GM18507 (cell line): ENCODE results near the gene HPD.

Source experiments
- DNase-seq: peaks from one replicate; pipeline ENCODE4 v3.0.0; 2011; ENCODE audit warnings: low read depth; ENCODE audit not compliant: insufficient read length; ENCODE audit errors: extremely low spot score
- FAIRE-seq: peaks from 2 replicates; lab custom pipeline; 2011; peaks lifted over from hg19 to GRCh38; lab: Jason Lieb, UNC

HPD gene

DNA sequence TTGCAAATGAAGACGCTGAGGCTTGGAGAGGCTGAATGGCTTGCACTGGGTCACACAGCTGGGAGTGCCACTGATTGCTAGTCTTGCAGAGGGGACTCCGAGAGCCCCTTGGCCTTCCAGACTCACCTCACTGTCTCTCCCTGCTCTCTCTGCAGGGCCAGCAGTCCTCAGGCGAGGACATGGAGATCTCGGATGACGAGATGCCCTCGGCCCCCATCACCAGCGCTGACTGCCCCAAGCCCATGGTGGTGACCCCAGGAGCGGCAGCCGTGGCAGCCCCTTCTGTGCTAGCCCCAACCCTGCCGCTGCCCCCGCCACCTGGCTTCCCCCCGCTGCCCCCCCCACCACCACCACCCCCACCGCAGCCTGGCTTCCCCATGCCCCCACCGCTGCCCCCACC lies 44.7 kb downstream of the HPD start:
- DNase-seq (no peak), FAIRE-seq (no peak)

DNA sequence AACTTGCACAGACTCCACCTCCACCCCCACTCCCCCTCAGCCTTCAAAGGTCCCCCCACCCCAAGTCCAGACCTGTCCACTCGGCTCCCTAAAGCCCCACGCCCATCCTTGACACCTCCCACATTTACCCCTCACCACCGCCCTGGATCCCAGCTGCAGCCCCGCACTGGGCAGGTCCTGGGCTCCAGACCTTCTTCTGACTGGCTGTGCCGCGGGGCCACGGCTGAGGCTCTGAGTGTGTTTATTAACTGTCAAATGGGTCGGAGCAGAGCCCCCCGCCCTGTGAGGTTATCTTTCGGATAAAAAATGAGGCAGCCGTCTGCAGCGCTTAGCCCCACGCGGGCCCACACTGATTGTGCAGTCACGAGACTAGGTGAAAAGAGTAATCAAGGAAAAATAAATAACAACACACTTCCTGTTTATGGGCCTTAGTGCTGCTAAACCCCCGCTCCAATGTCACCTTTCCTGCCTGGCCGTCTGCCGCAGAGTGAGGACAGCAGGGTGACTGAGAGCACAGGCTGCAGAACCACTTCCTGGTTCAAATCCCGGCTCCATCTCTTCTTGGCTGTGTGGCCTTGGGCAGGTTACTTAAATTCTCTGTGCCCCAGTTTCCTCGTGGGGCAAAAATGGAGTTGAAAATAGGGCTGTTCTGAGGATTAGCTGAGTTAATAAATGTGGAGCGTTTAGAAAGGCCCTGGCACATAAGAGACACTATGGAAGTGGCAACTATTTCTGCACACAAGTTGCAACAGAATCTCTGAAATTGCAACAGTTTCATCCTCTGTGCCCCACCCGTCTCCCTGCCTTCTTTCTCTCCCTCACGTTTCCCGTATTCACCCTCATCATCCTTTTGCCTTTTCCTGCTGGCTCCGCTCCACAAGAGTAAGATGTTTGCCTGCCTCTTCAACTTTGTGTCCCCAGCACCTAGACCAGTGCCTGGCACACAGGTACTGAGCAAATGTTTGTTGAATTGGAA lies 45.5 kb downstream of the HPD start:
- no peak for FAIRE-seq
- no peak for DNase-seq

DNA sequence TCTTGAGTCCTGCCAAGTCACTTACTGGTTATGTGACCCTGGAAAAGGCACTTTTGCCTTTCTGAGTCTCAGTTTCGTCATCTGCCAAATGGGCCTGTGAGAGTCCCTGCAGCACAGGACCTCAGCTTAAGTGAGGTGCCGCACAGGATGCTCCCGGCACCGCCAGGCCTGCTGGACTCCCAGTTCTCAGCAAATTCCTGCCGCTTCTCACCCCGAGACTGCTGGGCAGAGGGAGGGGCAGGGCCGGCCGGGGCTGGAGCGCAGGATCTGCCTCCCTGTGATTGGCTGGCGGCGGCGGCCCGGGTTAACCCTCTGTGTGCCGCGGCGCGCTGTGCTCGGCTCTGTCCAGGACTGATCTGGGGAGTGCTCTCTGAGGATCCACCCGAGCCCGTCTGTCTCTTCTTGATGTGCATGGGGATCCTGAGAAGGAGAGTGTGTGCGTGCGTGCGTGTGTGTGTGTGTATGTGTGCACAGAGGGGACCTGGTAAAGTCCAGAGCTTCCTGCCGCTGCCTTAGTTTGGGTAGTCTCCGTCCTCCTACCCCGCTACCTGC lies 46.3 kb downstream of the HPD start:
- FAIRE-seq = no peak
- no peak for DNase-seq

DNA sequence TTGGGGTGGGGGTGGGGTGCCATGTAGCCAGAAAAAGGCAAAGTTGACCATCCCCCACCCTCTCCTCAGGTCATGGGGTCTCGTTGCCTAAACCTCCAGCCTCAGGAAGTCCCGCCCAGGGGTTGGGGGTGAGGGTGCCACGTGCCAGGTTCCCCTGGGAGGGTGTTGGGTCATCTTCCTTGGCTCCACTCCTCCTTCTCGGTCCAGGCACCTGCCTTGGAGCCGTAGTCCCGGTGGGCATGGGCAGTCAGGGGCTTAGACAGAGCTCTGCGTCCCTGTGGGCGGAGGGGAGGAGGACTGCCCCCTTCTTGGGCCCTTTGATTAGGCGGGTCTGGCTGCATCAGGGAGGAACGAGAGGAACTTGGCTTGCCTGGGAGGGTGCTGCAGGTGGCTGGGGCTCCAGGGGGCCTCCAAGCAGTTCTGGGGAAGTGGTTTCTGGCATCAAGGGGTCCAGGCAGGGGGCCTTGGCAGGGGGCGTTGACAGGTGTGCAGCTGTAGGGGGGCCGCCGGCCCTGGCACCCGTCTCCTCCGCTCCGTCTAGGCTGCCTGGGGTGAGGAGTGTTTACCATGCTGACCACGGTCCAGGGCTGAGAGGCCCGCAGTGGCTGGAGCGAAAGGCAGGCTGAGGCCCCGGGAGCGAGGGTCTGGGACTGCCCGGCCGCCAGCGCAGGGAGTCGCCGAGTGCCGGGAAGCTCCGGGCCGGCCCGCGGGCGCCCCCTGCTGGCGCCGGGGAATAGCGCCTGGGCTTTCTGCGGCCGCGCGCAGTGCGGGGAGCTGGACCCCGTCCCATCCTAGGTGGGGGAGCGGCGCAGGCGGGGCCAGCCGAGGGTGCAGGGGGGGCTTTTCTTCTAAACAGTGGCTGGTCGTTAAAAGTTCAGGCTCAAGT lies 47.0 kb downstream of the HPD start:
- FAIRE-seq = peak; percentile 53
- DNase-seq = peak; percentile 85

DNA sequence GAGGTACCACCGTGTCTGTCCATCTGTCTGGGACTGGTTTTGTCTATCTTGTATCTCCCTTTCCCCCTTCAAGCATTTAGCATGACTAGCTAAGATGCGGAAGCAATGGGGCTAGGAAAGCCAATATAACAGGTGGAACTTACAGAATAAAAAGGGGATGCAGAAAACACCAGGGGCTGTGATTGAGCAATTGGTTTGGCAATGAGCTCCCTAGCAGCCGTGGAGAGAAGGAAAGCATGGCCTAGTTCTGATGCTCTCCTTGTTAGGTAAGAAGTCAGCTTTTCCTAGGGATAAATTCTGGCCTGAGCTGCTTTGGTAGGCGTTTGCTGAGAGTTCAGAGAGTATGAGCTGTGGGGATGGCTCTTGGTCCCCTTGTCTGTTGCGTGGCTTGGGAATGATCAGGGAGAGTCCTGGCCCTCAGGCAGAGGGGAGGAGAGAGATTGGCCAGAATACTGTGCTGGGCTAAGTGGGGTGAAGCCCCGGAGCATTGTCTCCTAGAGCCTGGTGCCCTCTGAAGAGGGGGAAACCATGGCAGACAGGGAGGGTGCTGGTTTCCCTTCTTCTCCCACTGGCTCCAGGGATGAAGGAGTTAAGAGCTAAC lies 47.7 kb downstream of the HPD start:
- FAIRE-seq = no peak
- no peak for DNase-seq

DNA sequence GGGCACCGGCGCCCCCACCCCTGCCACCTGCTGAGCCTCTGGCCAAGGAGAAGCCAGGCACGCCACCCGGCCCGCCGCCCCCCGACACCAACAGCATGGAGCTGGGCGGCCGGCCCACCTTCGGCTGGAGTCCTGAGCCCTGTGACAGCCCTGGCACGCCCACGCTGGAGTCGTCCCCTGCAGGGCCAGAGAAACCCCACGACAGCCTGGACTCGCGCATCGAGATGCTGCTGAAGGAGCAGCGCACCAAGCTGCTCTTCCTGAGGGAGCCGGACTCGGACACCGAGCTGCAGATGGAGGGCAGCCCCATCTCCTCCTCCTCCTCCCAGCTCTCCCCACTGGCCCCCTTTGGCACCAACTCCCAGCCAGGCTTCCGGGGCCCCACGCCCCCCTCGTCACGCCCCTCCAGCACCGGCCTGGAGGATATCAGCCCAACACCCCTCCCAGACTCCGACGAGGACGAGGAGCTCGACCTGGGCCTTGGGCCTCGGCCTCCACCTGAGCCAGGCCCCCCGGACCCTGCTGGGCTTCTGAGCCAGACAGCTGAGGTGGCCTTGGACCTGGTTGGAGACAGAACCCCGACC lies 48.3 kb downstream of the HPD start:
- DNase-seq (no peak), FAIRE-seq (no peak)

DNA sequence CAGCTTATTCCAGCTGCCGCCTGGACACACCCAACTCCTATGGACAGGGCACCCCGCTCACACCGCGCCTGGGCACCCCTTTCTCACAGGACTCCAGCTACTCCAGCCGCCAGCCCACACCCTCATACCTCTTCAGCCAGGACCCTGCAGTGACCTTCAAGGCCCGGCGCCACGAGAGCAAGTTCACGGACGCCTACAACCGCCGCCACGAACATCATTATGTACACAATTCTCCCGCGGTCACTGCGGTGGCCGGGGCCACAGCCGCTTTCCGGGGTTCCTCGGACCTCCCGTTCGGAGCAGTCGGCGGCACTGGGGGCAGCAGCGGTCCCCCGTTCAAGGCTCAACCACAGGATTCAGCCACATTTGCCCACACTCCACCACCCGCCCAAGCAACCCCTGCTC lies 48.9 kb downstream of the HPD start:
- FAIRE-seq (no peak), DNase-seq (no peak)

DNA sequence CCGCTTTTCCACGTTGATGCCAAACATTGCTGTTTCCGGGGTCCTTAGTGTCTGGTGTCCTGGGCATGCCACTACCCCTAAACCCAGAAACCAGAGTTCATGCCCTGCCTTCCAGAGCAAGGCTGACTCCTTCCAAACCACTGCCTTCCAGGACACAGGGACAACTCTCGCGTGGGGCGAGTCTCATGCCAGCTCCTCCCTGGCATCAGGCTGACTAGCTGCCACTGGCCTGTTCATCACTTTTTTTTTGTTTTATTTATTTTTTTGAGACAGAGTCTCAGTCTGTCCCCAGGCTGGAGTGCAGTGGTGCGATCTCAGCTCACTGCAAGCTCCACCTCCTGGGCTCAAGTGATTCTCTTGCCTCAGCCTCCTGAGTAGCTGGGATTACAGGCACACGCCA lies 50.0 kb downstream of the HPD start:
- FAIRE-seq = no peak
- no peak for DNase-seq

DNA sequence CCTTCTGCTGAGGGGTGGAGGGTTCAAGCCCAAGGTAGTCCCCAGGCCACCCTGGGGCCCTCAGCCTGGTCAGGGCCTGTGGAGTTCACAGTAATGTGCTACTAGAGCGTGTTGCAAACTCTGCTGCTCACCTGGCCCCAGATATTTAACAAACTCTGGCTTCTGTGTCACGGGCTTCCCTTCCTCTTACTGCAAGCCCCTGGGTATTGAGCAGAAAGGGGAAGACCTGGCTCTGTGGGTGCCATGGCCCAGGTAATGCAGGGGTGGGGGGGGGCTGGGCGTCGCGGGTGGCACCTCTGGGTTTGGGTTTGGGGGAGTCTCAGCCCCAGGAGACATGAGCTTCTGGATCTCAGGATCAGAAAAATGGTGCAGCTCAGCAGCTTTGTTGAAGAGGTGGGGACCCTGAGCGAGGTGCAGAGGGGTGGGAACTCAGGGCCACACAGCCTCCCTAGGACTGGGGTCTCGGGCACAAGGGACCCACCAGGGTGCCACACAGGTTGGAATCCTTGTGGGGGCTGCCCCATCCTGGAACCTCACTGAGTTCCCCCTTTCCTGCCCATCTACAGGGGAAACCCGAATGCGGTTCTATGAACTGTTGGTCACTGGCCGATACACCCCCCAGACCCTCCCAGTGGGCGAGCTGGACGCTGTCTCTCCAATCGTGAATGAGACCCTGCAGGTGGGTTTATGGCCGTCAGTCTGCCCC lies 50.9 kb downstream of the HPD start:
- FAIRE-seq (no peak), DNase-seq (no peak)

DNA sequence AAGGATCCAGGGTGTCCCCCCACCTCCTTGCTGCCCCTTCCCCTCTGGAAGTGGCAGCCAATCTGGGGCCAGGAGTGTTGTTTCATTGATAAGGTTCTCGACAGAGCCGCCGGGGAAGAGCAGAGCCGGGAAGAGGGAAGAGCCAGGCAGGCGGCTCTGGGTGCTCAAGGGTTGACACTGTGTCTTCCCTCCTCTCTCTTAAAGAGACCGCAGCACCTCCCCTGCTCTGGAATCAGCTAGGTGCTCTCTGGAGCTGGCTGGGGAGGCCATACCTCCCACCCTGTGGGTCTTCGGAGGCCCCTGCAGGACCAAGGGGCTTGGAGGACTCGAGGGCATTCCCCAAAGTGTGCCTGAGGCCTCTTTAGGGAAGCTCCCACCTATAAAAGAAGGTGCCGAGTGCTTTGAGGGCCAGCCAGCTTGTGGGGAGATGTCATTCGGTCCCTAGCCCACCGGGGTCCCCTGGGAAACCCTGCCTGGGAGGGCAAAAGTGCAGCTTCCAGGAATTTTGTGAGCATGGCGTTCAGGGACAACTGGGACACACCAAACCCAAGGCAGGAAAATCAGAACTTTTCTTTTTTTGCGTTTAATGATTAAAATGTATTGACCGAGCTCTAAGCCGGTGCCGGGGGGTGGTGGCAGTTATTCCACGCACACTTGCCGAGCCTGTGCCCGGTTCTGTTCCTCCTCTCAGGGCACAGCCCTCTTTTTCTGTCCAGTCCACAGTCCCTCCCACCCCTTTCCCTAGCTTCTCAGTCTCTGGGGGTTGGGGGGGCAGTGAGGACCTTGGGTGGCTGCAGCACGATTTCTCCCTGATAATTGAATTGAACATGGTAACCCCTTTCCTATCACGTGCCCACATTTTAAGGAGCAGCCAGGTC lies 51.9 kb downstream of the HPD start:
- no peak for DNase-seq
- no peak for FAIRE-seq

DNA sequence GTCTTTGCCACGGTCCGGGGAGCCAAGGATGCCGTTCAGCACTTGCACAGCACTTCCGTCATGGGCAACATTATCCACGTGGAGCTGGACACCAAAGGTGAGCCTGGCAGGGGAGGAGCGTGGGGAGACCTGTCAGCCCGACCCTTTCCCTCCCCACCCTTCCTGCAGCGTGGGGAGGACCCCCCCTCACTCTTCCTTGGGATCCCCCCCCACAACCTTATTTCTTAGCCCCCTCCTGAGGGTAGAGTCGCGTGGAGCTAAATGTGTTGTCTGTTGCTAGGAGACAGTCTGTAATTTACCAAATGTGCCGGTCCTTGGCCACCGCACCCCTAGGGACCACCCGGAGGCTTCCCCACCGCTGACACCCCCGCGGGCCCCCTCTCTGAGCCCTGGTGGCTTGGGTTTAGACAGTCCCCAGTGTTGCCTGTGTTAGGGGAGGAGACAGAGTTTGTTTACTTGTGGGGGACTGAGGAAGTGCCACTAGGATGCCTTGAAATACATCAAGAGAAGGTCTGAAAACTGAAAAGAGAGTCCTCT lies 52.6 kb downstream of the HPD start:
- no peak for FAIRE-seq
- DNase-seq = no peak

DNA sequence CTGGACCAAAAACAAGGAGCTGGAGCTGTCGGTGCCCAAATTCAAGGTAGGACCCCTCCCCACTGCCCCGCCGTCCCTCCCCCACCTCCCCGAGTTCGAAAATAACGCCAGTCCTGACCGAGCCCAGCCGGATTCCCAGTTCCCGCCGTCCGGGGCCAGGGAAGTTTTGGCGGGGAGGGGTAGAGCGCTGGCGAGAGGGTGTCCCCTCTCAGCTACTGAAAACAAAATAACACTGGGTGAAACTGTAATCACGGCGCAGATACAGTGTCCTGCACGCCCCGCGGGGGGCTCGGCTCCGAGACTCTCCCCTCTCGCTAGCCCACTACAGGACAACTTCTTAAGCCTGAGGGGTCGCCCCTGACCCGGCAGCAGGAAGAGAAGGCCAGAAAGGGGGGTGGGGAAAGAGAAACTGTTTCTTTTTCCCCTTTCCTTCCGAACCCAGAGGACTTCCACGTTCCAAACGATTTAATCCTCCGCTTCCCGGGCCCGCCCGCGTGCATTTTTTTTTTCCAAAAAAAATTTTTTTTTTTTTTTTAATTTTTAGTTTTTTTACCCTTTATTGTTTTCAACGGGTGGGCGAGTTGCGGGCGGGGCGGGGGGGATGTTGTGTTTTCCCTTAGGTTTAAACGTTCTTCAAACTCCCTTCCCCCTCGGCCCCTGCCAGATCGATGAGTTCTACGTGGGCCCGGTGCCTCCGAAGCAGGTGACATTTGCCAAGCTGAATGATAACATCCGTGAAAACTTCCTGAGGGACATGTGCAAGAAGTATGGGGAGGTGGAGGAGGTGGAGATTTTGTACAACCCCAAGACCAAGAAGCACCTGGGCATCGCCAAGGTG lies 53.3 kb downstream of the HPD start:
- FAIRE-seq (no peak), DNase-seq (no peak)

DNA sequence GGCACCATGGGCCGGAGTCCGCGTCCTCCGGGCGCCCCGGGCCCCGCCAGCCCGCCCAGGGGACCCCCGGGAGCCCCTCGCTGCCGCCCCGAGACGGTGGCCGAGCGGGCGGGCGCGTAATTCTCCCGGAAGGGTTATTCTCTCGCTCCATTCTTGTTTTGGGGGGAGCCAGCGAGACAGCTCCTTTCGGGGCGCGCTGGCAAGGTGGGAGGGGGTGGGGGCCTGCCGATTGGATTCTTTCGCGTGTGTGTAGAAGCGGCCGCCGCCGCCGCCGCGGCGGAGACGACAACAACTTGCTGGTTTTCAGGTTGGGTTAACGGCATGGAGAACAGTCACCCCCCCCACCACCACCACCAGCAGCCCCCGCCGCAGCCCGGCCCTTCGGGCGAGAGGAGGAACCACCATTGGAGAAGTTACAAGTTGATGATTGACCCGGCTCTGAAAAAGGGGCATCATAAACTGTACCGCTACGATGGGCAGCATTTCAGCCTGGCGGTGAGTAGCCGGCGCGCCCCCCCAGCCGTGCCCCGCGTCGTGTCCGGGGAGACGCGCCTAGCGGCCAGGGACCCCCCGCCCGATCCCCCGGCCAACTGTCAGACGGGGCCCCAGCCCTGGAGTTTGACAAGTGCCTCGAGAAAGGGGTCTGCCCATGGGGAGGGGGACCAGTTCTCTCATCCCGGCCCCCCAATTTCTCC lies 54.1 kb downstream of the HPD start:
- no peak for DNase-seq

DNA sequence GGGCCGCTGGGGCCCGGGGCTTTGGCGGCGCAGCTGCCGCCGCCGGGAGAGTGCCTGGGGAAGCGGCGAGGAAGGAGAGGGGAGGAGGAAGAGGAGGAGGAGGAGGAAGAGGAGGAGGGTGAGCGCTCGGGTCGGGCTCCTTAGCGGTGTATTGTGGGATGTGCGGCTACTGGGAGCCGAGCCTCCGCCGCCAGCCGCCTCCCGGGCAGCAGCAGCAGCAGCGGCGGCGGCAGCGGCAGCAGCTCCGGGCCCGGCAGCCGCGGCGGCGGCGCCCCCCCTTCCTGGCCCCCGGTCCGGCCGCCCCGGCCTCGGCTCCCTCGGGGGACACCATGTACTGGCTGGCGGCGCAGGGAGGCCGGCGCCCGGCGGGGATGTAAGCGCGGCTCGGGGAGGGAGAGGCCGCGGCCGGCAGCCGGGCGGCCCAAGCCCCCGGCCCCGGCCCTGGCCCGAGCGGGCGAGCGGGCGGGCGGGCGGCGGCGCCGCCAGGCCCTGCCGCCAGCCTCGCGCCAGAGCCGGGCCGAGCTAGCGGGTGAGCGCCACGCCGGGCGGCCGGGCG lies 54.7 kb downstream of the HPD start, which contains the start of gene SETD1B:
SETD1B (plus strand) TSS at position 149 of the 556 bp plus-strand sequence. CDS start 729 bp downstream, outside the sequence.
- FAIRE-seq = no peak
- DNase-seq = no peak

More for the DNA sequence above, 54.1 kb downstream of the HPD start:
- FAIRE-seq = peak; percentile 63

DNA sequence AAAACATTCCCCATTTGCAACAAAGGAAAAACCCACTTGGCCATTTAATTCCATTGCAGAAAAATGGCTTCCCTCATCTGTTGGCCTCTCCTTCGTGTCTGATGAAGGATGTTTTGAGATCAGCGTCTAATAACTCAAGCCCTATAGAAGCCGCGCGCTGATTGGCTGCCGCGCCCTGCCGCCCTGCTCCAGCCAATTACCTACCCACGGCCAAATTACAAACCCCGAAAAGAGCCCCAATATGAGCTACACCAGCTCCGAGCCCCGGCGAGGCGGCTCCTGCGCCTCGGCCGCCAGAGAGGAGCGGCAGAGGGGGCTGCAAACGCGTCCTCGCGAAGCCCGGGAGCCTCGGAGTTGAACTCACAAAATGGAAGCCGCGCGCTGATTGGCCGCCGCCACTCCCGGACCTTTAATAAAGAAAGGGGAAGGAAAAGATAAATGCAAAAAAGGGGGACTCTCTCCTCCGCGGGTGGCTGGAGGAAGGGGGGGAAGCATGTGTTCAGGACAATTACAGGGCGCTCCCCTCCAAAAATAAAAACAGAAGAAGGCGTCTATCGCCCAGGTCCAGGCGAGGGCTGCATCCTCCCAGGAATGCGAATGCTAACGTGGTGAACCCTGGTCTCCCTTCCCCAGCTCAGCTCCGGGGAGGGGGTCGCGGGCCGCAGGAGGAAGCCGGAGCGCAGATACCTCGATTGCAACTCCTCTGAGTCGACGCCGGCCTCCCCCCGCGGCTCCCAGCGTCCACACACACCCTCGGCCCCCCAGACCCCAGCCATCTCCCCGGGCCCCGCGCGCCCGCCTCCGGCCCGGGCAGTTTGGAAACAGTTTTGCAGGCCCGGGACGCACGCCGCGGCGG lies 55.6 kb downstream of the HPD start:
- FAIRE-seq = peak; percentile 91
- DNase-seq = no peak
